Measurements from ENCODE around the gene CFAP91.
"Not testable (repeated sequence)": the region's sequence is repeated elsewhere in the genome, so short reads cannot be mapped to it uniquely, and the experiment has no call there.

The CFAP91 gene

GRCh38 chr3:119678209-119678608 is 24.6 kb upstream of the CFAP91 start:
- not testable (repeated sequence) for DNase-seq

DNA sequence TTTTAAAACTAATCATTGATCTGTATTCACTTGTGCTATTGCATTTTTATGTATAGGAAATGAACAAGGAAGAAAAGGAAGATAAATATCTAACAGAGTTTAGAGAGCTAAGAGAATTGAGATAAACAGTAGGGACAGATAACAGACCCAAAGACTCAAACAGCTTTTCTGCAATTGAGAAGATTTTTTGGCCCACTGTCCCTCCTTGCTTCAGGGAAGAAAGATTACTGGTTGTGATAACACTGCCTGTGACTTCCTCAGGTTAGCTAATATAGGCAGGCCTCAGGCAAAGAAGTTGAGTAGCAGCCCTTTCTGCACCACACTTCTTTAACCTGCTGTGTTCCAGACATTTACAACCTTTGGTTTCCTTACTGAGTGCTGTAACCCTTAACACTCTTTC is 22.9 kb upstream of the CFAP91 start:
- no peak for DNase-seq

GRCh38 chr3:119681279-119681678 is 21.5 kb upstream of the CFAP91 start:
- no peak for DNase-seq

- no peak for DNase-seq
Measured at GRCh38 chr3:119683421-119683820, 19.4 kb upstream of the CFAP91 start.

- DNase-seq, result no peak
Measured at GRCh38 chr3:119690043-119690656, 12.7 kb upstream of the CFAP91 start.

DNA sequence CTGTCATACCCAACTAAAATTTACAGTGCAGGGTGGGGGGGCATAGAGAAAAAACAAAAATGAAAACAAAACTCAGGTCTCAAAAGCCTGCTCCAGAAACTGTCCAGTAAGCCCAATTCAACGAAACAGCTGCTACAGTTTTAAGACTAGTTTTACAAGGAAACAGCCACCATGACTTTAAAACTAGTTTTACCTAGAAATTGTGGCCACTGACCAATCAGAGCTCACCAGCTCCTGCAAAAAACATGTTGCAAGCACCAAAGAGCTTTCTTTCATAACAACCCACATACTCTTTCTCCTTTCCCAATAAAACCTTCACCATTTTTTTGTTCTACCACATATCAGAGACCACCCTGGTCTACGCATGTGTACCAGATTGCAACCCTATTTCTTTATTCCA is 7.3 kb upstream of the CFAP91 start:
- DNase-seq, result no peak

DNA sequence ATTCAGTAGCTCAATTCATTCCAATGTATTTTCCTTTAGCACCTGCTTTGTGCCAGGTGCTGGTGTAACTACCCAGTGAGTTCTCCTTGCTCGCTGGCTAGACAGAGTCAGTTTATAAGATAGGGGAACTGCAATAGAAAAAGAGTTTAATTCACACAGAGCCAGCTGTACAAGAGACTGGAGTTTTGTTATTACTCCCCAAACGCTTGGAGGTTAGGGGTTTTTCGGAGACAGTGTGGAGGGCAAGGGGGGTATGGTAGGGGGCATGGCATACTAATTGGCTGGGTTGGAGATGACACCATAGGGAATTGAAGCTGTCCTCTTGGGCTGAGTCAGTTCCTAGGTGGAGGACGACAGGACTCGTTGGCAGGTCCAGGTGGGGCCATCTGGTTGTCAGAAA is 5.4 kb upstream of the CFAP91 start:
- DNase-seq, result no peak

- DNase-seq, result peak; percentile 58
Measured at GRCh38 chr3:119700269-119700919, 2.4 kb upstream of the CFAP91 start.

- peak; percentile 58 for DNase-seq
Measured at GRCh38 chr3:119700920-119701734, 1.7 kb upstream of the CFAP91 start.

DNA sequence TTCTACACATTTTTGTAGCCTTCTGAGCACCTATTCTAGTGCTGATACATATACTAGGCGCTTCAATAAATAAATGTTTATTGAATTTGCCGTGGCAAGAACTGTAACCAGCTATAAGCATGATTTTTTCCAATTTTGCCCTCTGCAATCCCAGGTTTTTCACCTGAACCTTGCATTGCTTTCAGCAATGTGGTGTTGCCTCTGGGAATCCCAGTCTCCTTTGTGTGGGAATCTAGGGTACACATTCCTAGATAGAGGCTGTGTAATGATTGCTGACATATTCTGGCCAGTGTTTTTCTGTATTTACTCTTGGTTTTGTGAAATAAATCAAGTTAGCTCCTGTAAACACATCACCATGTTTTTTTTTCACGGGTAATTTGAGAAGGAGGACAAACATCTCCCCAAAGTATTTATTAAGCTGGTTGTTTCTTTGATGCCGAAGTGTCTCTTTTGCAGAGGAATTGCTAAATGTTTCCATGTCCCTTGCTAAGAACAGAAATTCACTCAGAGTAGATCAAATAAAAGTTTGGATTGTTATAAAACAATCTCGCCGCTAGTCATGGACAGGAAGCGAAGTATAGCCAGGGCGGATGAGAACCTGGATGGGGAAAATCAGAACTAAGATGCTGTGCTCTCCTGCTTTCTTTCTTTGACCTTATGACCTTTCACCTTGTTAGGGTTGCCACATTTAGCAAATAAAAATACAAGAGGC is 1.2 kb downstream of the CFAP91 start:
- DNase-seq, result no peak

- DNase-seq, result no peak
Measured at GRCh38 chr3:119715105-119715504, 12.3 kb downstream of the CFAP91 start.

DNA sequence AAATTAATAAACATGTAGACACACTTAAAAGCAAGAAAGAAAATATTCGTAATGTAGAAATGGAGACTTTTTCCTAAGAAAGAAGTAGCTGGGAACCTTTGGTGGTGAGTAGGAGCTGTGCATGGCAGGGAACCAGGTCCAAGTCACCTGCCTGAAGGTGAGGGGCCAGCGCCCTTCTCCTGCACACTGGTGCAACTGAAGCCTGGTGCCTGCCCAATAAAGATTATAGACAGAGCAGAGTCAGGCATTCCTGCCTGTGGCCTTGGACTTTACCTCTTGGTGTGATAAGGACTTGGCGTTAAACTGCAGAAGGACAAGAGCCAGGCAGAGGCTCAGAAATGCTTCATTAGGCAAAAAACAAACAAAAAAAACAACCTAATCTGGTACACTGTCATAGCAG is 14.2 kb downstream of the CFAP91 start:
- DNase-seq, result no peak

DNA sequence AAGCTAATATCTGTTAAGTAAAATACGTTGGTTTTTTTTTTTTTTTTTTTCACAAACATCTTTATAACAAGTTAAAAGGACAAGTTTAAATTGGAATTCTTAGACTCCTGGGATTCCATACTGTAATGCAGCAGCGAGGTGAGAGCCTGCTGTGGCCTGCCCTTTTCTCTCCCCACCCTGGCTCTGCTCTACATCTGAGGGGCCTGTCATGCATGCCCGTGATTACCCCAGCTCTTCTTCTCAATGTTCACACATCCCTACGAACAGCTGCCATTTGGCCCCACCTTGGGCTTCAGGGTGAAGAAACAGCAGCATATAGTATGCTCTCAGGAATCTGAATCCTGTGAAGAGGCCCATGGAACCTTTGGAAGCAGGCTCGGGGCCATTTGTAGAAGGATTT is 14.7 kb downstream of the CFAP91 start:
- DNase-seq, result no peak

GRCh38 chr3:119723022-119723421 is 20.2 kb downstream of the CFAP91 start:
- DNase-seq, result no peak

- DNase-seq, result no peak
Measured at GRCh38 chr3:119726909-119727308, 24.1 kb downstream of the CFAP91 start.

DNA sequence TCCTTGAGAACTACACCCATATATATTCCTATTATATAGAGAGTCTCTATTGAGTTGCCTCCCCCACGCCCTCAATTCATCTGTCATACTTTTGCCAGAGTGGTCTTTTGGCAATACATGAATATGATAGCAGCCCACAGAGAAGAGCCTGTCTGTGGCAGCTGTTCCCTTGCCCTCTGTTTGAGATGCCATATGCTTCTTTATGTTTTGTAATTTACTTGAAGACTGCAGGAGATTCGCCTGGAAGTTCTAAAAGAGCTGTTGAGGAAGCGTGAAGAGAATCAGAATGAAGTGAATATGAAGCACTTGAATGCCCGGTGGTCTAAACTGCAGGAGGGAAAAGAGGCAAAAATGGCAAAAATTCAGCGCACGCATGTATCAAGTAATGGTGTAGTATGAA is 27.2 kb downstream of the CFAP91 start:
- no peak for DNase-seq

- DNase-seq, result no peak
Measured at GRCh38 chr3:119731560-119732343, 28.9 kb downstream of the CFAP91 start.

DNA sequence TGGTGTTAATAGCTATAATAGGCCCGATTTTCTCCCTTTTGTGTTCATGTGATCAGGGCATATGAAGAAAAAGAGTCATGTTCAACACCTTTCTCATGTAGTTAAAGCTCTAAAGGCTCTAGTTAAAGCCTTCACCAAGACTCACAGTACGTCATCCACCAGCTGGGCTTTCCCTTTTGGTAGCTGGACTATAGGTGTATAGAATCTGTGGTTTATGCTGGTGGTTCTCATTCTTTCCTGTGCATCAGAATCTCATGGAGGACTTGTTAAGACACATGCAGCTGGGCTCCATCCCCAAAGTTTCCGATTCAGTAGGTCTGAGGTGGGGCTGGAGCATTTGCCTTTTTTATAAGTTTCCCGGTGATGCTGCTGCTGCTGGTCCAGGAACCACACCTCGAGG is 31.0 kb downstream of the CFAP91 start:
- DNase-seq, result no peak

DNA sequence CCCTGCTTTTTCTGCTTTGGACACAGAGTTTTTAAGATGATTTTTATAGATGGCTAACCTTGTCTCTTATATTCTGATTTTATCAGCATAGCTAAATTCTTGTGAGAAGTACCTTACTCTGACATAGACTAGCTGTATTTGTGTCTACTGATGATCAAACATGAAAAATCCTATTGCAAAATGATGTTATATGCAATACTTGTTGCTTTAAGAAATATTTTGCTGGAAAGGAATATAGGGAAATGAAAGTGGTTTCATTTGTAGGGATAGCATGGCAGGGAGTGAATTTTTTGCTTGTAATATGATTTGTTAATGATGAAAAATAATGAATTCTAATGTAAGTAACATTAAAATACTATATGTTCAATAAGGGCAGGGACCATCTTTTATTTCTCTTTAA is 35.9 kb downstream of the CFAP91 start:
- DNase-seq, result no peak

- no peak for DNase-seq
Measured at GRCh38 chr3:119741657-119742590, 39.1 kb downstream of the CFAP91 start.

GRCh38 chr3:119743921-119744320 is 41.1 kb downstream of the CFAP91 start:
- DNase-seq, result no peak

DNA sequence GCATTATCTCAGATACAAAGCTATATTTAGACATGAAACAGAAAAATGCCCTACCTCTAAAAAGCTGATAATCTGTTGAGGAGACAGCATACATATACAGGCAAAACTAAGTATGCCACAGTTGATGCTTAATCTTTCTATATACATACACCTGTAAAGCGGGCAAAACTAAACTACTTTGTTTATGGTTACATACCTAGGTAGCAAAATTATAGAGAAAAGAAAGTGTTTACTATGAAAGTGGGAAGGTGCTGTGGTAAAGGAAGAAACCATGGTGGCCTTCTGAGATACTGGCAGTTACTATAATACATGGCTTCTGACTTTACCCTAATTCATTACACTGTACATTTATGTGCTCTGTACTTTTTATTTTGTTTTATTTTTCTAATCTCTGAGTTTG is 43.1 kb downstream of the CFAP91 start:
- no peak for DNase-seq

All from activated CD8-positive, alpha-beta memory T cell treated with anti-CD3 and anti-CD28 coated beads for 24 hours (primary cell).